ENCODE results near the gene GPATCH2L.

The GPATCH2L gene

DNA sequence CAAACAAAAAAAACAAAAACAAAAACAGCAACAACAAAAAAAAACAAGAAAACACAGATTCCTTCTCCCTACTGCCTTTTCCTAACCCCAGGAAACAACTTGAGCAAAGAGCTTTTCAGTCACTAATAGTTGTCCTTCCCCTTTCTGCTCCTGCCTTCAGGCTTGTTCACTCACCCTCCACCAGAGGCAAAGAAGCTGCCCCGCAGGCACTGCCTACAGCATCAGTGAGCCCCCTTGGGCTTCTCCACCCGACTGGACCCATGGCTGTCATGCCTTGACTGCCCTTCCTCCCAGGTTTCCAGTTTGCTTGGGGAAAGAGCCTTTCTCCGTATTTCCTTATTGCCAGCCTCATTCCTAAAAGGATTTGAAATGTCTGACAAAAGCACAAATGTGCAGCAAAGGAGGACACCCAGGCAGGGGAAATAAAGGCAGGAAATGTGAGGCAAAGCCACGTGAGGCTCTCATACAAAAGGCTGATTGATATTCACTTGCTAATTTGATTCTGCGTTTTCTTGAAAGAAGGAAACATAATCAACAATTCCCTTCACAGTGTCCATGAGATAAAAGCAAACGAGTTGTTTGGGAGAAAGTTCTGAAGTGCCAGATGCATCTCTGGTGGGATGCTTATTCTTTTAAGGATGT, 85.7 kb downstream of the GPATCH2L start:
- ChIA-PET CTCF (interaction anchor here (0.6 kb wide), 1 partner anchor 30 kb away, joined by 5 read pairs; no protein-coding TSS in a partner anchor), POLR2A (ENCODE audit: low non-redundant PET) (no interaction called here)
- TF ChIP-seq, protein P1, sequence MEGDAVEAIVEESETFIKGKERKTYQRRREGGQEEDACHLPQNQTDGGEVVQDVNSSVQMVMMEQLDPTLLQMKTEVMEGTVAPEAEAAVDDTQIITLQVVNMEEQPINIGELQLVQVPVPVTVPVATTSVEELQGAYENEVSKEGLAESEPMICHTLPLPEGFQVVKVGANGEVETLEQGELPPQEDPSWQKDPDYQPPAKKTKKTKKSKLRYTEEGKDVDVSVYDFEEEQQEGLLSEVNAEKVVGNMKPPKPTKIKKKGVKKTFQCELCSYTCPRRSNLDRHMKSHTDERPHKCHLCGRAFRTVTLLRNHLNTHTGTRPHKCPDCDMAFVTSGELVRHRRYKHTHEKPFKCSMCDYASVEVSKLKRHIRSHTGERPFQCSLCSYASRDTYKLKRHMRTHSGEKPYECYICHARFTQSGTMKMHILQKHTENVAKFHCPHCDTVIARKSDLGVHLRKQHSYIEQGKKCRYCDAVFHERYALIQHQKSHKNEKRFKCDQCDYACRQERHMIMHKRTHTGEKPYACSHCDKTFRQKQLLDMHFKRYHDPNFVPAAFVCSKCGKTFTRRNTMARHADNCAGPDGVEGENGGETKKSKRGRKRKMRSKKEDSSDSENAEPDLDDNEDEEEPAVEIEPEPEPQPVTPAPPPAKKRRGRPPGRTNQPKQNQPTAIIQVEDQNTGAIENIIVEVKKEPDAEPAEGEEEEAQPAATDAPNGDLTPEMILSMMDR (conservative IDR thresholded peaks at IDR 0.05; ENCODE audit: low read depth), result no peak
- DNase-seq (ENCODE audit: low spot score), result no peak
- H3K27ac ChIP-seq, result no peak overlapping the region

DNA sequence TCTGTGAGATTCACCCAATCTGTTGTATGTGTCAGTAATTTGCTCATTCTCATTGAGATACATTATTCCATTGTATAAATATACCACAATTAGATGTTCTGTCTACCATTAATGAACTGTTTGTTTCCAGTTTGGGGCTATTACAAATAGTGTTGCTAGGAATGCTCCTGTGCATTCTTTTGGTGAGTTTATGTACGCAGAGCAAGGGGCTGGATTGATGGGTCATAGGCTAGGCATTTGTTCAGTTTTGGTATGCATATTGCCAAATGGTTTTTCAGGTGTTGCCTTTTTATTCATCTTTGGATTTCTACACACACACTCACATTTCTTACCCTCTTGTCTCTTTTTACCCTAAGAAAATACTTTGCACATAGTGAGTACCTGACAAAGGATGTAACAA, 93.4 kb downstream of the GPATCH2L start:
- CTCF ChIA-PET, result no interaction called here
- TF ChIP-seq, protein P1 (conservative IDR thresholded peaks at IDR 0.05; ENCODE audit: low read depth), result no peak
- DNase-seq (ENCODE audit: low spot score), result no peak
- H3K27ac ChIP-seq, result no peak overlapping the region
- POLR2A ChIA-PET (ENCODE audit: low non-redundant PET), result no interaction called here

DNA sequence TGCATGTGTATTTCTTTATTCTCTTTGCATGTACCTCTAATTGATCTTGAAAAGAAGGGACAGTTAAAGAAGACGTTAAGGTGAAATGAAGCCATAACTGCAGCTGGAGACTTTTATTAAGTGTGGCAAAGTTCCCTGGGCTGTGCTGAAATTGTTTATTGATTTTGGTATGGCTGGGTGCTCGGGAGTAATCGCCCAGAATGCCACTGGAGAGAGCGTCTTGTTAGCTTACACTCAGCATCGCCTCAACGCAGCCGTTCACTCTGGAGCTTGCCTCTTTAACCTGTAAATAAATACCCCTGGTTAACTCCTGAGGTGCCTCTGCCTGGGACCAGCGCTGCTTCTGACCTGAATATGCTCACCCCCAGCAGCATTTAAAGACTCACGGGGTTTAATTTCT, 98.6 kb downstream of the GPATCH2L start:
- CTCF ChIA-PET, result no interaction called here

DNA sequence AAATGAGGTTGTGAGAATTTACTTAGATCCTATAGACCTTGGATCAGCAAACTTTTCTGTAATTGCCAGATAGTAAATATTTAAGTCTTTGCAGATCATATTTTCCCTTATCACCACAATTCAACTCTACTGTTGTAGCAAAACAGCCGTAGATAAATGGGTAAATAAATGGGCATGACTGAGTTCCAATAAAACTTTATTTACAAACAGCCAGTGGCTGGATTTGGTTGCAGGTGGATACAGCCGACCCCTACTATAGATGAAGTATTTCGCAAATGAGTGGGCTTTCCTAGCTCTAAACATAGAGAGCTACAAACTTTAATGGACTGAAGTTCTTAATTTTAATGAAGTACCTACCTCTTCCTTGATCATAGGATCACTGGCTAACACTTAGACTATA, 100.7 kb downstream of the GPATCH2L start:
- ChIA-PET CTCF (no interaction called here), POLR2A (ENCODE audit: low non-redundant PET) (no interaction called here)
- no peak overlapping the region for H3K27ac ChIP-seq
- no peak for DNase-seq (ENCODE audit: low spot score)
- TF ChIP-seq, protein P1 (conservative IDR thresholded peaks at IDR 0.05; ENCODE audit: low read depth), result no peak

More for the DNA sequence above, 98.6 kb downstream of the GPATCH2L start:
- H3K27ac ChIP-seq, result no peak overlapping the region
- POLR2A ChIA-PET (ENCODE audit: low non-redundant PET), result no interaction called here
- no peak for DNase-seq (ENCODE audit: low spot score)
- TF ChIP-seq, protein P1 (conservative IDR thresholded peaks at IDR 0.05; ENCODE audit: low read depth), result no peak

DNA sequence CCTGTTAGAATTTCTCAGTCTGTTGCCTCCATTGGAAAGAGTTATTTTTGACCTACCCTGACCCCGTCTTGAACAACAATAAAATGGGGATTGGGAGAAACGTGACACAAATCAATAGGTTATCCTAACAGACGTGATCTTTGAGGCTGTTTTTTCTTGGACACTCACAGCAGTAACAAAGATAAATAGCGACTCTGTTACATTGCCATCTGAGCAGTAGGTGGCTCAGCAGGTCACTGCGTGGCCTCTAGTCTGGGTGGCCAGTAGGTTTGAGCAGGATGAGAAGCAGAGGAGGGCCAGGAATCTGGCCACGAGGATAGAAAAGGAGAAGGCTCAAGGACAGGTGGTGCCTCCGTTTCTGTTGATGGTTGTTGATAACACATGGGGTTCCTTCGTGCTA, 101.4 kb downstream of the GPATCH2L start:
- ChIA-PET CTCF (no interaction called here), POLR2A (ENCODE audit: low non-redundant PET) (no interaction called here)
- DNase-seq (ENCODE audit: low spot score), result no peak

DNA sequence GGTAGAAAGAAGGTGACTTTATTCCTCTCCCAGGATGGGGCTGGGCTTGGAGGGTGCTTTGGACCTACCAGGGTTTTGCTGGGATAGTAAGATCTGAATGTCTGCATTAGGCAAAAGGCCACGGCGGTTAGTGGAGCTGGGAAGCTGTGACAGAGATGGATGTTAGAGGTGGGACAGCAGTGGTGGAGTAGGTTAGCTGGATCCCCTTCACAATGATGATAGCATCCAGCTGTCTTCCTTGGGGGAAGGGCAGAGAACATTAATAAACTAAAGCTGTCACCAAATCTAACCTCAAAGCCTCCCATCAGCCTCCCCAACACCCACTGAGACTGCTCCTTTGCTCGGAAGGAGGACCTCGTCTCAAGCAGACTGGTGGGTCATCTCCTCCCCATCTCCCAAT, 104.8 kb downstream of the GPATCH2L start:
- DNase-seq (ENCODE audit: low spot score), result no peak
- ChIA-PET CTCF (no interaction called here), POLR2A (ENCODE audit: low non-redundant PET) (no interaction called here)
- no peak overlapping the region for H3K27ac ChIP-seq
- TF ChIP-seq, protein P1 (conservative IDR thresholded peaks at IDR 0.05; ENCODE audit: low read depth), result no peak

More for the DNA sequence above, 101.4 kb downstream of the GPATCH2L start:
- TF ChIP-seq, protein P1 (conservative IDR thresholded peaks at IDR 0.05; ENCODE audit: low read depth), result no peak
- H3K27ac ChIP-seq, result no peak overlapping the region
